B cell (primary cell): Measurements from ENCODE around the gene C6orf89. TPM values are rescaled to one million over a fixed set of nuclear protein-coding genes. Genes with fewer than 3 reads are reported as not detected.
"Not testable (repeated sequence)": the region's sequence is repeated elsewhere in the genome, so short reads cannot be mapped to it uniquely, and the experiment has no call there.

Experiments used
- ATAC-seq: fragments of 200-7000 bp; cut with Tn5 transposase; one replicate; pipeline ENCODE4 v1.10.0; 2021; ENCODE audit warnings: low read depth, mild to moderate bottlenecking, moderate number of reproducible peaks, moderate library complexity
- CTCF ChIA-PET: fragments of 350-600 bp; sonication (Branson Sonifier 250); formaldehyde crosslinking; loops from one replicate; lab custom pipeline; 2021; ENCODE audit warnings: antibody characterized with exemption, inconsistent platforms; lab: Charles Lee
- POLR2A ChIA-PET: fragments of 350-600 bp; sonication (Branson Sonifier 250); formaldehyde crosslinking; loops from one replicate; lab custom pipeline; 2021; ENCODE audit warnings: antibody characterized with exemption; lab: Charles Lee
- DNase-seq: peaks from one replicate; pipeline ENCODE4 v3.0.0; 2013
- H2AFZ ChIP-seq: 2 replicates; pipeline ENCODE4 v1.6.1; 2012; ENCODE audit warnings: mild to moderate bottlenecking, low read depth, low read length; ENCODE audit not compliant: insufficient read depth, poor library complexity, severe bottlenecking
- H3K27ac ChIP-seq, 2 donors: 1 replicate in 1 of 2; 2 replicates in 1 of 2; pipeline ENCODE4 v1.5.1; 2012 to 2013; ENCODE audit warnings: low read length in 2 of 2, mild to moderate bottlenecking in 2 of 2, moderate library complexity in 1 of 2
- H3K27me3 ChIP-seq, 4 experiments: fragments of 200-600 bp in 1 of 4; sonication (generic) in 1 of 4; replicated peaks in 1 of 4; 1 replicate in 2 of 4; 2 replicates in 2 of 4; pipeline versions ENCODE4 v1.6.1 to v1.7.0; 2013 to 2016; ENCODE audit warnings: low read length in 3 of 4, mild to moderate bottlenecking in 2 of 4, mixed read lengths in 1 of 4, moderate library complexity in 1 of 4; ENCODE audit not compliant: insufficient read depth in 4 of 4, control insufficient read depth in 3 of 4; ENCODE audit errors: control extremely low read depth in 1 of 4
- H3K36me3 ChIP-seq, 2 experiments: replicated peaks in 1 of 2; 1 replicate in 1 of 2; 2 replicates in 1 of 2; pipeline versions ENCODE4 v1.6.1 to v1.7.1; 2013; ENCODE audit warnings: low read length in 1 of 2; ENCODE audit not compliant: insufficient read depth in 2 of 2, control insufficient read depth in 1 of 2; ENCODE audit errors: control extremely low read depth in 1 of 2, extremely low read depth in 1 of 2
- H3K4me1 ChIP-seq, 2 donors: fragments of 200-600 bp in 1 of 2; sonication (generic) in 1 of 2; 1 replicate in 1 of 2; 2 replicates in 1 of 2; pipeline versions ENCODE4 v1.5.1 to v1.6.1; 2013 to 2017; ENCODE audit warnings: low read length in 2 of 2; ENCODE audit not compliant: control insufficient read depth in 2 of 2, insufficient read depth in 2 of 2
- H3K4me2 ChIP-seq: replicated peaks from 2 replicates; pipeline ENCODE3; 2012; ENCODE audit warnings: mild to moderate bottlenecking, low read depth, low read length; ENCODE audit not compliant: poor library complexity, severe bottlenecking
- H3K4me3 ChIP-seq, 5 experiments: fragments of 200-600 bp in 1 of 5; sonication (generic) in 1 of 5; 1 replicate in 3 of 5; 2 replicates in 2 of 5; pipeline versions ENCODE4 v1.5.1 to v1.7.0; 2011 to 2016; ENCODE audit warnings: low read length in 4 of 5, mild to moderate bottlenecking in 4 of 5, low read depth in 2 of 5, control low read depth in 1 of 5, moderate library complexity in 1 of 5; ENCODE audit not compliant: insufficient read depth in 1 of 5; ENCODE audit errors: control extremely low read depth in 1 of 5, extremely low read depth in 1 of 5
- H3K79me2 ChIP-seq: fragments of 200-600 bp; sonication (generic); one replicate; pipeline ENCODE4 v1.6.0; 2016; ENCODE audit warnings: low read length; ENCODE audit not compliant: control insufficient read depth, insufficient read depth
- H3K9ac ChIP-seq: fragments of 200-600 bp; sonication (generic); 2 replicates; pipeline ENCODE4 v1.6.1; 2017; ENCODE audit warnings: mild to moderate bottlenecking, low read length, moderate library complexity
- H3K9me3 ChIP-seq, 3 donors: one replicate each; pipeline versions ENCODE4 v1.6.1 to v1.7.1; 2013; ENCODE audit warnings: low read length in 2 of 3; ENCODE audit not compliant: control insufficient read depth in 2 of 3, insufficient read depth in 1 of 3; ENCODE audit errors: control extremely low read depth in 1 of 3
- H4K20me1 ChIP-seq: 2 replicates; pipeline ENCODE4 v1.6.0; 2012; ENCODE audit warnings: mild to moderate bottlenecking, low read length; ENCODE audit not compliant: insufficient read depth, control insufficient read depth, poor library complexity, severe bottlenecking
- H3K27ac Mint-ChIP-seq: one replicate; pipeline ENCODE4 v1.8.0; 2021; ENCODE audit warnings: mixed read lengths
- H3K27me3 Mint-ChIP-seq: one replicate; pipeline ENCODE4 v1.8.0; 2021; ENCODE audit warnings: mixed read lengths
- H3K4me1 Mint-ChIP-seq: one replicate; pipeline ENCODE4 v1.8.0; 2021; ENCODE audit warnings: mixed read lengths
- H3K4me3 Mint-ChIP-seq: one replicate; pipeline ENCODE4 v1.8.0; 2021; ENCODE audit warnings: mixed read lengths
- H3K9me3 Mint-ChIP-seq: one replicate; pipeline ENCODE4 v1.8.0; 2022; ENCODE audit warnings: mixed read lengths; ENCODE audit not compliant: insufficient read depth
- CTCF ChIP-seq: fragments of 200-600 bp; IDR thresholded peaks from one replicate; pipeline ENCODE4 v1.8.0; 2022; ENCODE audit warnings: antibody characterized with exemption, mild to moderate bottlenecking
- EZH2 ChIP-seq: IDR thresholded peaks from 2 replicates; pipeline ENCODE4 v1.6.1; 2012; ENCODE audit warnings: borderline replicate concordance, low read depth, mild to moderate bottlenecking, moderate library complexity, low read length; ENCODE audit not compliant: insufficient read depth, poor library complexity, severe bottlenecking
- WGBS: methylation state at CpG from one replicate; pipeline ENCODE4 v1.1.5; 2013; ENCODE audit warnings: missing lambda C conversion rate; ENCODE audit not compliant: insufficient coverage; 5-methylcytosine and 5-hydroxymethylcytosine counted together
- intact Hi-C: fragments of 100-400 bp; cut with micrococcal nuclease; formaldehyde crosslinking; loops from one replicate; pipeline ENCODE4 v1.10.0; 2022
- polyA plus RNA-seq: library from polyadenylated mRNA; depleted of rRNA; stranded (reverse); fragments of >200 nt; gene quantifications from 2 replicates; pipeline ENCODE4 v1.2.3, GENCODE V29; 2012
- total RNA-seq, 2 donors: library from RNA; stranded (reverse); fragments of 120-200 nt in 1 of 2; gene quantifications; 1 replicate in 1 of 2; 2 replicates in 1 of 2; pipeline versions ENCODE4 v1.2.3 to v1.2.4, GENCODE V29; 2013 to 2022

The C6orf89 gene
- total and polyA plus RNA-seq, 2 donors (not counting 1 experiment from before 2014, with no cell fraction given): 13.0 to 35.3 TPM

GRCh38 chr6:36940027-36940426 is 54.3 kb downstream of the C6orf89 start:
- Histone ChIP-seq H3K79me2 (no peaks in the 10 kb centered on the region), H4K20me1 (no peaks in the 10 kb centered on the region), H3K9ac (no peak overlapping the region), H3K27ac (no peak overlapping the region), H3K4me2 (no peak overlapping the region), H3K27me3 (peaks cover 0 to 8% (median 0%) of the 10 kb centered on the region in 4 experiments), H3K9me3 (no peaks in the 10 kb centered on the region), H2AFZ (no peak overlapping the region), H3K4me1 (peaks cover 0 to 11% of the 10 kb centered on the region in 2 donors), H3K4me3 (no peak overlapping the region), H3K36me3 (no peaks in the 10 kb centered on the region)
- TF ChIP-seq EZH2 (no peak), CTCF (no peak)
- H3K4me3 Mint-ChIP-seq: no peak overlapping the region
- POLR2A ChIA-PET: no interaction called here
- H3K4me1 Mint-ChIP-seq: peaks cover 16% of the 10 kb centered on the region
- no peaks in the 10 kb centered on the region for H3K9me3 Mint-ChIP-seq
- CTCF ChIA-PET: interaction anchor here (1.0 kb wide), 1 partner anchor 78 kb away, joined by 3 read pairs; no protein-coding TSS in a partner anchor
- no peak overlapping the region for H3K27ac Mint-ChIP-seq
- 86% methylated on average over 9 of the region's 10 CpGs for WGBS
- intact Hi-C loops: no loop called here
- no peak for DNase-seq
- no peak for ATAC-seq
- peaks cover 5% of the 10 kb centered on the region for H3K27me3 Mint-ChIP-seq

GRCh38 chr6:36941561-36941960 is 55.8 kb downstream of the C6orf89 start:
- H3K9ac ChIP-seq, H3K4me3 Mint-ChIP-seq, H3K36me3 ChIP-seq, H3K27ac Mint-ChIP-seq, H3K4me2 ChIP-seq, H3K27ac ChIP-seq, intact Hi-C loops, POLR2A ChIA-PET, H4K20me1 ChIP-seq, H3K27me3 ChIP-seq, ATAC-seq, H2AFZ ChIP-seq, DNase-seq, H3K4me3 ChIP-seq, H3K9me3 ChIP-seq, H3K79me2 ChIP-seq, H3K27me3 Mint-ChIP-seq, CTCF ChIA-PET, H3K9me3 Mint-ChIP-seq: not testable (repeated sequence)
- WGBS: no CpG with 5 or more reads among the region's 40 CpGs
- H3K4me1 ChIP-seq: peaks cover 0 to 11% of the 10 kb centered on the region in 2 donors
- H3K4me1 Mint-ChIP-seq: peaks cover 18% of the 10 kb centered on the region

- H4K20me1 ChIP-seq, H2AFZ ChIP-seq, H3K4me3 Mint-ChIP-seq, DNase-seq, CTCF ChIA-PET, H3K27ac ChIP-seq, H3K9me3 ChIP-seq, H3K9ac ChIP-seq, H3K4me2 ChIP-seq, H3K36me3 ChIP-seq, H3K4me3 ChIP-seq, H3K27ac Mint-ChIP-seq, H3K27me3 Mint-ChIP-seq, H3K27me3 ChIP-seq, ATAC-seq, POLR2A ChIA-PET, H3K9me3 Mint-ChIP-seq, H3K79me2 ChIP-seq, intact Hi-C loops: not testable (repeated sequence)
- H3K4me1 ChIP-seq: peaks cover 0 to 14% of the 10 kb centered on the region in 2 donors
- no CpG with 5 or more reads among the region's 2 CpGs for WGBS
- peaks cover 19% of the 10 kb centered on the region for H3K4me1 Mint-ChIP-seq
Measured at GRCh38 chr6:36942329-36942728, 56.6 kb downstream of the C6orf89 start.
